Adipocyte (in vitro differentiated cells): Measurements from ENCODE around the gene PCGF2.
"Not testable (repeated sequence)": the region's sequence is repeated elsewhere in the genome, so short reads cannot be mapped to it uniquely, and the experiment has no call there.

Experiments used
- DNase-seq: peaks from one replicate; pipeline ENCODE4 v3.0.0-alpha.2; 2015; ENCODE audit warnings: low read depth
- H3K27me3 ChIP-seq: replicated peaks from 2 replicates; pipeline ENCODE4 v1.7.0; 2013; ENCODE audit warnings: mild to moderate bottlenecking, low read length, moderate library complexity; ENCODE audit not compliant: control insufficient read depth, insufficient read depth
- H3K36me3 ChIP-seq: 2 replicates; pipeline ENCODE4 v1.7.0; 2013; ENCODE audit warnings: low read length, mild to moderate bottlenecking, moderate library complexity; ENCODE audit not compliant: control insufficient read depth, insufficient read depth, severe bottlenecking
- H3K4me1 ChIP-seq: 2 replicates; pipeline ENCODE4 v1.7.0; 2013; ENCODE audit warnings: mild to moderate bottlenecking, low read length, moderate library complexity; ENCODE audit not compliant: control insufficient read depth, insufficient read depth
- H3K4me3 ChIP-seq: 2 replicates; pipeline ENCODE4 v1.7.0; 2013; ENCODE audit warnings: mild to moderate bottlenecking, low read length, moderate library complexity
- H3K9ac ChIP-seq: 2 replicates; pipeline ENCODE4 v1.7.0; 2013; ENCODE audit warnings: mild to moderate bottlenecking, low read length, moderate library complexity
- H3K9me3 ChIP-seq: 2 replicates; pipeline ENCODE4 v1.7.0; 2013; ENCODE audit warnings: mild to moderate bottlenecking, low read length, moderate library complexity; ENCODE audit not compliant: control insufficient read depth

Gene PCGF2

DNA sequence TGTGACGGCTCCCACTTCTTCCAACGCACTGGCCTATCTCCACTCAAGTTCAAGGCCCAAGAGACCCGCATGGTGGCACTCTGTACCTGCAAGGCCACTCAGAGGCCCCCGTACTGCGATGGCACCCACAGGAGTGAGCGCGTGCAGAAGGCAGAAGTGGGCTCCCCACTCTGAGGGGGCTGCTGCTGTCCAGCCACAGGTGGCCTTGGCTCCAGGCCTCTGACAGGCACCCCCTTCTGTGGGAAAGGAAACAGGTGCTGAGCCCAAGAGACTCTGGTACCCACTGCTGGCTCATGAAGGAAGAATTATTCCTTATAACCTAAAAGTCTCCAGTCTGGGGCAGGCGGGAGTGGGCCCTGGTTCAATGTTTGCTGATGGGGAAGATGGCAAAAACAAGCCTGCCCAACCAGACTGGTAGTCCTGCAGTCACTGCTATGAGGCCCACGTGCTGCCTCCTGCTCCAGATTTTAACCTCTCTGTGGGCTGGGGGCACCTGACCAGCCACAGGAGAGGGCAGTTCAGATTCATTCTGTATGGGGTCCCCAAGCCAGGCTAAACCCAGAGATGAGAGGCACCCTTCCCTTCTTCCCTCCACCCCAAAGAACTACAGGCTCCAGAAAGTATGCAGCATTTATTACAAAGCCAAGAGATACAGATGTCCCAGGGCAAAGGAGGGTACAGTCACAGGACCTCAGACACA is 14.7 kb downstream of the PCGF2 start:
- H3K36me3 ChIP-seq, result peaks cover 23% of the 10 kb centered on the region
- H3K9ac ChIP-seq, result peak overlapping the region; percentile 47
- H3K27me3 ChIP-seq, result no peaks in the 10 kb centered on the region
- no peak overlapping the region for H3K4me3 ChIP-seq
- no peak for DNase-seq
- peaks cover 29% of the 10 kb centered on the region for H3K4me1 ChIP-seq
- no peaks in the 10 kb centered on the region for H3K9me3 ChIP-seq

DNA sequence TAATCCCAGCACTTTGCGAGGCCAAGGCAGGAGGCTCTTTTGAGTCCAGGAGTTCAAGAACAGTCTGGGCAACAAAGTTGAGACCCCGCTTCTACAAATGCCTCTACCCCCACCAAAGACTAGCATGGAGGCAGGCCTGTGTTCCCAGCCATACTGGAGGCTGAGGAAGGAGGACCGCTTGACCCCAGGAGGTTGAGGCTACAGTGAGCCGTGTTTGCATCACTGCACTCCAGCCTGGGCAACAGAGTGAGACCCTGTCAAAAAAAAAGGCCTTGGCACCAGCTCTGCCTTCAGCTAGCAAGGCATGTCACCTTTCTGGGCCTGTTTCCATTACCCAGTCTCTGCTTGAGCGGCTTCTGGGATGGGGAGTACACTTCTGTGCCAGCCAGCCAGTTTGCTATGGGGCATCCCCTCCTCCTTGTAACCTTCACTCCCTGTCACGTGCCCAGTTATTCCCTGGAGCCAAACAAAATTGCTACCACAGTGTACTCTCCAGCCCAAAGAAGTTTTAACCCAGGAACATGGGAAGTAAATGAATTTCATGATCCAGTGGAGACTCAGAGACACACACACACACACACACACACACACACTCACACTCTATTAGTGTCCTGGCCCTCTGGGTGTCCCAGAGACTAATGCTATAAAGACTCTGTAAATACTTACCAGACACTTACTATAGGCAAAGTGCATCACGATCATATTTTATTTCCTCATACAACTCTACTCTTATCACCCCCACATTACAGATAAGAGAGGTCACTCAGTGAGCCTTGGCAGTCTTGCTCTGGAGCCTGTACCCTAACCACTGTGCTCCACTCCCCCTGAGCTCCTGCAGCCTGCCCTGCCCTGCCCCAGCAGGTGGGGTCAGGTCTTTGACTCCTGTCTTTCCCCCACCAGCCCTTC is 15.5 kb downstream of the PCGF2 start:
- Histone ChIP-seq H3K9ac (peak overlapping the region; percentile 47), H3K36me3 (peaks cover 17% of the 10 kb centered on the region), H3K4me3 (no peak overlapping the region), H3K4me1 (peaks cover 29% of the 10 kb centered on the region), H3K27me3 (no peaks in the 10 kb centered on the region), H3K9me3 (no peaks in the 10 kb centered on the region)
- no peak for DNase-seq

DNA sequence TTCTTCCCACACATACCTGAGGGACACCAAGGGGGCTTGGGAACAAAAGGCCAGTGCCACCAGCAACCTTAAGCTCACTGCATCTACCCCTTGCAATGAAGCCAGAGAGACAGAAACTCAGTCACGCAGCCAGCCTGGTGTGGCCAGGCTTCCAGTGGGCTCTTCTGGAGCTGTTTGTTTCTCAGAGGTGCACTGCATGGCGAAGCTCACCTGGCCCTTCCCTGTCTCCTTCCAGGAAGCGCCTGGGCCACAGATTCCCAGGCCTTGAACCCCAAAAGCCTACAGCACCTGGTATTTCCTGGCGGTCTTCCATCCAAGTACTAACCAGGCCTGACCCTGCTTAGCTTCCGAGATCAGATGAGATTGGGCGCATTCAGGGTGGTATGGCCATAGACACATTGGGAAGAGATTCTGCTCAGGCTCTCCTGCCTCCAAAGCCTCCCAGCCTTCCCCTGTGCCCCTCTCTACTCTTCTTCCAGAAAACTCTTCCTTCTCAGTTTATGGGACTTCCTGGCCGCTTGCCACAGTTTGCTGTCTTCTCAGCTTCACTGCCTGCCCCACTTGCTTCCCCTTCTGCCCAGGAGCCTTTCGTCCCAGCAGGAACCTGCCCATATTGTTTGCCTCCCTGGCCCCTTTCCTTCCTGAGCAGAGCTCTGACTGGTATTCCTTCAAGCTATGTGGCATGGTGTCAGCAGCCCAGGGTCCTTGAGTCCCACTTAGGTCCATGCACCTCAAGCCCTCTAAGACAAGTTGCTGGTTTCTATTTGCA is 16.4 kb downstream of the PCGF2 start:
- H3K4me1 ChIP-seq, result peaks cover 29% of the 10 kb centered on the region
- no peaks in the 10 kb centered on the region for H3K9me3 ChIP-seq
- peak overlapping the region; percentile 96 for H3K4me3 ChIP-seq
- no peaks in the 10 kb centered on the region for H3K27me3 ChIP-seq
- H3K9ac ChIP-seq, result peak overlapping the region; percentile 97
- H3K36me3 ChIP-seq, result peaks cover 17% of the 10 kb centered on the region
- no peak for DNase-seq

DNA sequence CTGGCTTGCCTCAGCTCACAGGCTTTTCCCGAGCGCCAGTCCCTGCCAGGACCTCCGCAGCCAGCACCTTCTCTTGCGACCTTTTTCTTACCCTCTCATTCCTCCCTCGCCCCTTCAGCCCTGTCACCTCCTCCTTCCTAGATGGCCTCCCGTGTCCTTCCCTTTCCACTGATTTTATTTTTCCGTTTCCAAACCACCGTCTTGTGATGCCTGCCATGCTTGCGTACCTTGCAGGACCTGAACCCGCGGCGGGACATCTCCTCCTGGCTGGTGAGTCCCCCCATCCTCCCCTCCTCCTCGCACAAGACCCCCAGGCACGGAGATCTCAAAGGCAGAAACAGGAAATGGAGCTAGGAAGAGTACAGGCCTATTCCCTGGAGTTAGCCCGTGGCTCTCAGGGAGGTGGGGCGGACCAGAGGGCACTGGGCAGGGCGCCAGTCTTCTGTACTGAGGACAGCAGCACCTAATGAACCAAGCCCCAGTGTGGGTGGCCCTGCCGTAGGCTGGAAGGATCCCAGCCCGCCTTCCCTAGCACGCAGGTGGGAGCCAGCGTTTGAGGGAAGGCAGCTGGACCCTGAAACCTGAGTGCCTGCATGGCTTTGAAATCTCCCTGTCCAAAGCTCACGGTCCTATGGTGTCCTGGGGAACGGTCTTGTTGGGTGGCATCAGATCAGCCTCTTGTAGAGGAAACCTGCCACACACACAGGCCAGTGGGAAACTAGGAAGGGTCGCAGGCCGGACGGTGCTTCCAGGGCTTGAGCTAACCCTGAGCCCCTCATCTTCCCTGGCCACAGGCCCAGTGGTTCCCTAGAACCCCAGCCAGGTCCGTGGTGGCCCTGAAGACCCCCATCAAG is 17.4 kb downstream of the PCGF2 start:
- H3K4me3 ChIP-seq, result peak overlapping the region; percentile 96
- peaks cover 17% of the 10 kb centered on the region for H3K36me3 ChIP-seq
- H3K4me1 ChIP-seq, result peaks cover 29% of the 10 kb centered on the region
- DNase-seq, result peak; percentile 69
- H3K27me3 ChIP-seq, result no peaks in the 10 kb centered on the region
- peak overlapping the region; percentile 97 for H3K9ac ChIP-seq
- no peaks in the 10 kb centered on the region for H3K9me3 ChIP-seq

DNA sequence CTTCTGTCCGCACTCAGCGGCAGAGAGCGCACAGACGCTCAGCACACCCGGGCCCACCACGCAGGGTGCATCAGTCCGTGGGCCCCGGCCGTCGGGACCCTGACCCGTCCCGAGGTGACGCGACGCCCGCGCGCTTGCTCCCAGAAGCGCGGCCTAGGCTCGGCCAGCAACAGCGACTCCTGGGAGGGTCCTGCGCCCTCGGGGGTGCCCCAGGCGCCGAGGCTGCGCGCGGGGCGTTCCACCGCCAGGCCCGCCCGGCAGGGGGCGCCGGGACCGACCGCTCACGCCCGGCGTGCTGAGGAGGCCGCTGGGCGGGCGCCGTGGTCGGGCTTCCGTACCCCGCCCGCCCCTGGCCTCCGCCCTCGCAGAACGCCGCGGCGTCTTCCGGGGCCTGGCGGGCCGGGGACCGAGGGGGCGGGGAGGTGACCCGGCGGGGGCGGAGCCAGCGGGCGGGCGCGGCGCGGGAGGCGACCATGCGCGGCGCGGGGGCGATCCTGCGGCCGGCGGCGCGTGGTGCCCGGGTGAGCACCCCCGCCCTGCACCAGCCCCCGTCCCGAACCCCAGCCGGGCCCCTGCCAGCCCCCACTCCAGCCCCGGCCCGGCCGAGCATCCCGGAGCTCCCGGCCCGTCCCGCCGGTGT is 18.1 kb downstream of the PCGF2 start, which contains the start of gene CISD3:
Gene CISD3, plus strand, starts transcription at position 456 of the 640 bp plus-strand sequence. Its CDS starts 18 bp downstream, at position 474.
- Histone ChIP-seq H3K9ac (peak within 1 kb of the TSS; percentile 97), H3K4me1 (peaks cover 29% of the 10 kb centered on the region), H3K9me3 (no peaks in the 10 kb centered on the region), H3K36me3 (peaks cover 17% of the 10 kb centered on the region), H3K27me3 (no peaks in the 10 kb centered on the region), H3K4me3 (peak within 1 kb of the TSS; percentile 96)
- DNase-seq, result peak; percentile 96

DNA sequence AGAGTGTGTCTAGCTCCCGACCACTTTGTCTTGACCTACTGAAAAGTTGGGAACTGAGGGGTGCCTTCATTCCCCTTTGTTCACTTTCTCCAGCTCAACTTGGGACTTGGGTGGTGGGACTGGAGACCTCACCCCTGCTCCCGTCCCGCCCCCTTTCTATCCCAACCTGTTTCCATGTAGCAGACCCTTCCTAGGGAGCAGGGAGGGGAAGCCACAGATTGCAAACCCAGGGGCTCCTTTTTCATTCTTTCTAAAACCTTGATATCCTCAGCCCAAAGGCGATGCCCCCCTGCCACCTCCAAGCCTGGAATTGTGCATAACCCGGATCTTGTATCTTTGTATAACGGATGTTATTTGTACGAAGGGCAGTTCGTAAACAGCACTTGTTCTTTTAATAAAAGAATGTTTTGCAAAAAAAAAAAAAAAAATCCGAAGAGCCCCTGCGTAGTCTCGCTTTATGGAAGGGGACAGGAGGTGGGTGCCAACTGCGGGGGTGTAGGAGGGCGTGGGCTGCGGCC is 18.7 kb downstream of the PCGF2 start:
- Histone ChIP-seq H3K4me1 (peaks cover 29% of the 10 kb centered on the region), H3K36me3 (peaks cover 17% of the 10 kb centered on the region), H3K9ac (peak overlapping the region; percentile 93), H3K4me3 (peak overlapping the region; percentile 84), H3K9me3 (no peaks in the 10 kb centered on the region), H3K27me3 (no peaks in the 10 kb centered on the region)
- no peak for DNase-seq

DNA sequence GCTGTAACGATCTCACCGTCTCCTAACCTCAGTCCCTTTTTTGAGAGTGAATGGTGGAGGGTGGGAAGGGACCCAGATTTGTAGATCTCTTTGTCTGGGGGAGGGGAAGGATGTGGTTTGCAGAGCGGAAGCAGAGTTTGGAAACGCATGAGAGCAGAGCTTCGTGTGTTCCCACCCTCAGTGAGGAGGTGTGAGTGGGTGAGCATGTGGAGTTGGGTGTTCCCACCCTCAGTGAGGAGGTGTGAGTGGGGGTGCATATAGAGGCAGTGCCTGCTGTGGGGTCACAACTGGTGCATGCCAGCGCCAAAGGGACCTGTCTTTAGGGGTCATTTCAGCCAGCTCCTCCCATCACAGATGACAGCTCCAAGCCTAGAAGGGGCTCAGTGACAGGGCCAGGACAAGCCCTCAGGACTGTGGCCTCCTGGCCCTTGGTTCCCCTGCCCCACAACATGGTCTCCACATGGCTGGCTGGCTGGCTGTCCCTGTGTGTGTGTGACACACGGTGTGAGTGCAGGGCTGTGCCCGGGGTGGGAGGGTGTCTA is 19.8 kb downstream of the PCGF2 start:
- peaks cover 7% of the 10 kb centered on the region for H3K36me3 ChIP-seq
- H3K27me3 ChIP-seq, result no peaks in the 10 kb centered on the region
- H3K4me3 ChIP-seq, result no peak overlapping the region
- no peak overlapping the region for H3K9ac ChIP-seq
- H3K9me3 ChIP-seq, result no peaks in the 10 kb centered on the region
- H3K4me1 ChIP-seq, result peaks cover 29% of the 10 kb centered on the region
- DNase-seq, result no peak

DNA sequence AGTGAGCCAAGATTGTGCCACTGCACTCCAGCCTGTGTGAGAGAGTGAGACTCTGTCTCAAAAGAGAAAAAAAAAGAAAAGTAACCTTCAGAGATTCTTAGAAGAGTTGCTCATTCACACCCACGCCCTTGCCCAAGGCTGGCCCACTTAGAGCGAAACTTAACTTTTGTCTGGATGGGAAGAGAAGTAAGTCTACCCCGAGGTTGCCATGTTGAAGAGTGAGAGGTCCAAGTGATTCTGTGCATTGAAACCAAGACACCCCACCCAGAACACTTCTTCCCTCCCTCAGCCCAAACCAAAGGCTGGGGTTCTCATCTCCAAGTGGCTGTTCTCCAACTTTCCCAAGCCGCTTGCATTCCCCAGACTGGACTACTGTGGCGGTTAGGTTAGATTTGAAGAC is 20.4 kb downstream of the PCGF2 start:
- no peaks in the 10 kb centered on the region for H3K9me3 ChIP-seq
- H3K9ac ChIP-seq, result no peak overlapping the region
- H3K27me3 ChIP-seq, result no peaks in the 10 kb centered on the region
- H3K4me1 ChIP-seq, result peaks cover 25% of the 10 kb centered on the region
- H3K4me3 ChIP-seq, result no peak overlapping the region
- H3K36me3 ChIP-seq, result peaks cover 3% of the 10 kb centered on the region
- DNase-seq, result no peak

DNA sequence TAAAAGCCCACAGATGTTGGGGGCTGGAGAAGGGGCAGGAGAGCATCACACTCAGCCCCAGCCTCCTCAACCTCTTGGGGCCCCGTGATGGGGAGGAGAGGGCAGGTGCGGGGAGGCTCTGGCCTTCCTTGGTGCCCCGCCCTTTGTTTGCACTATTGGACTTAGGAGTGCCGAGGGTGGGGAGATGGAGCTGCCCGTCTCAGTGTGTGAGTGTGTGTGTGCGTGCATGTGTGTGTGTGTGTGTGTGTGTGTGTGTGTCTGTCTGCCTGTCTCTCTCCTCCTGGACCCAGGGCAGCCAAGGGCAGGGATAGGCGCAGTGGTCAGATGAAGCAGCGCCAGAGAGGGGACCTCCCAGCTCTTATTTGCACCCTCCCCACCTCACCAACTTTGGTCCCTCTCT is 22.0 kb downstream of the PCGF2 start:
- DNase-seq, H3K9ac ChIP-seq, H3K27me3 ChIP-seq, H3K4me3 ChIP-seq, H3K9me3 ChIP-seq, H3K36me3 ChIP-seq, H3K4me1 ChIP-seq: not testable (repeated sequence)

DNA sequence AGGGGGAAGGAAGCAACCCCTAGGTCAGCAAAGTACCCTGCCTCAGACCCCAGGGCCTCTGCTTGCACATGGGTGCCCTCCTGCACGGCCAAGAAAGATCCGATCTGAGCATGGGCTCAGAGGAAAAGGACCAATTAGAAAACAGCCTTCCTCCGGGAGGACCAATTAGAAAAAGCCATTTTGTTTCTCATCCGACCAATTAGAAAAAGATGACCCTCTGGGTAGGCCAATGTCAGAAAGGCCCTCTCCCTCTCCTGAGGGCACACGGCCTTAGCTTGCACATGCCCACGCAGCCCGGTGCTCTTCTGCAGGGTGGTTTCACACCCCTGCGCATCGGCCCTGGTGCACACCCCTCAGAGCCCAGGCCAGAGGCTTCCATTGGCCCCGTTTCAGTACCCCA is 23.1 kb downstream of the PCGF2 start:
- DNase-seq, result no peak
- no peaks in the 10 kb centered on the region for H3K27me3 ChIP-seq
- H3K36me3 ChIP-seq, result peaks cover 16% of the 10 kb centered on the region
- H3K9ac ChIP-seq, result no peak overlapping the region
- peaks cover 5% of the 10 kb centered on the region for H3K4me1 ChIP-seq
- no peak overlapping the region for H3K4me3 ChIP-seq
- no peaks in the 10 kb centered on the region for H3K9me3 ChIP-seq
